ENCODE results near the gene PLEKHA1. TPM values are rescaled to one million over a fixed set of nuclear protein-coding genes. Genes with fewer than 3 reads are reported as not detected.

PLEKHA1 gene
- total RNA-seq, 1 experiment from 2014 or later: 18.9 TPM

DNA sequence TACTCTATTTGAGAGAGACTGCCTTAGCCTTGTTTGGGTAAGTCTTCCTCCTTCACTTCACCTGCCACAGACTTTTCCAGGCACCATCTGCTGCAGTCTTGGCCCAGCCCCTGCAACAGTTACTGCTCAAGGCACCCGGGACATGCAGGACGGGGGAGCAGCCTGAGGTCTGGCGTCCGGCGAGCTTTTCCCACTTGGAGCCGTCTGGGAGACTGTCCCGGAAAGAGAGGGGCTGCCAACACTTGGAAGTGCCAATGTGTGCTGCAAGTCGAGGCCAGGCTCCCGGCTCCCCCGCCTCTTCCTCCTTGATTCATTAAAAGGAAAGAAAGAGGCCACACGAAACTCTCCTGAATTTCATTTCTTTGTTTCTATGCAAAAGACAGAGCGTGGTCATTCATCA lies 100.6 kb downstream of the PLEKHA1 start:
- no peaks in the 10 kb centered on the region for H3K4me1 ChIP-seq (ENCODE audit: insufficient read depth, low read length, poor library complexity, severe bottlenecking)
- no peak overlapping the region for H3K4me3 ChIP-seq (ENCODE audit: low read depth, low read length, poor library complexity, severe bottlenecking)
- intact Hi-C loops (cut with micrococcal nuclease; ENCODE audit: unreplicated experiment): no loop called here
- ChIA-PET CTCF (no interaction called here), POLR2A (ENCODE audit: low non-redundant PET) (no interaction called here)
- no peaks in the 10 kb centered on the region for H3K36me3 ChIP-seq (ENCODE audit: insufficient read depth, low read length, poor library complexity, severe bottlenecking)
- TF ChIP-seq EZH2 (IDR thresholded peaks at IDR 0.05; ENCODE audit: borderline replicate concordance, low read depth, low read length, poor library complexity, severe bottlenecking): no peak
- TF ChIP-seq, protein P1, sequence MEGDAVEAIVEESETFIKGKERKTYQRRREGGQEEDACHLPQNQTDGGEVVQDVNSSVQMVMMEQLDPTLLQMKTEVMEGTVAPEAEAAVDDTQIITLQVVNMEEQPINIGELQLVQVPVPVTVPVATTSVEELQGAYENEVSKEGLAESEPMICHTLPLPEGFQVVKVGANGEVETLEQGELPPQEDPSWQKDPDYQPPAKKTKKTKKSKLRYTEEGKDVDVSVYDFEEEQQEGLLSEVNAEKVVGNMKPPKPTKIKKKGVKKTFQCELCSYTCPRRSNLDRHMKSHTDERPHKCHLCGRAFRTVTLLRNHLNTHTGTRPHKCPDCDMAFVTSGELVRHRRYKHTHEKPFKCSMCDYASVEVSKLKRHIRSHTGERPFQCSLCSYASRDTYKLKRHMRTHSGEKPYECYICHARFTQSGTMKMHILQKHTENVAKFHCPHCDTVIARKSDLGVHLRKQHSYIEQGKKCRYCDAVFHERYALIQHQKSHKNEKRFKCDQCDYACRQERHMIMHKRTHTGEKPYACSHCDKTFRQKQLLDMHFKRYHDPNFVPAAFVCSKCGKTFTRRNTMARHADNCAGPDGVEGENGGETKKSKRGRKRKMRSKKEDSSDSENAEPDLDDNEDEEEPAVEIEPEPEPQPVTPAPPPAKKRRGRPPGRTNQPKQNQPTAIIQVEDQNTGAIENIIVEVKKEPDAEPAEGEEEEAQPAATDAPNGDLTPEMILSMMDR (conservative IDR thresholded peaks at IDR 0.05; ENCODE audit: low read depth, low read length): no peak
- H3K9me3 ChIP-seq (ENCODE audit: low read depth, low read length, poor library complexity, severe bottlenecking): no peaks in the 10 kb centered on the region
- BruUV-seq (replicated peaks): no TSS peak
- no peak overlapping the region for H3K27ac ChIP-seq (ENCODE audit: low read depth, low read length, poor library complexity, severe bottlenecking)
- DNase-seq (ENCODE audit: low spot score): no peak
- no peaks in the 10 kb centered on the region for H3K27me3 ChIP-seq (replicated peaks; ENCODE audit: insufficient read depth, low read depth, low read length, poor library complexity)

DNA sequence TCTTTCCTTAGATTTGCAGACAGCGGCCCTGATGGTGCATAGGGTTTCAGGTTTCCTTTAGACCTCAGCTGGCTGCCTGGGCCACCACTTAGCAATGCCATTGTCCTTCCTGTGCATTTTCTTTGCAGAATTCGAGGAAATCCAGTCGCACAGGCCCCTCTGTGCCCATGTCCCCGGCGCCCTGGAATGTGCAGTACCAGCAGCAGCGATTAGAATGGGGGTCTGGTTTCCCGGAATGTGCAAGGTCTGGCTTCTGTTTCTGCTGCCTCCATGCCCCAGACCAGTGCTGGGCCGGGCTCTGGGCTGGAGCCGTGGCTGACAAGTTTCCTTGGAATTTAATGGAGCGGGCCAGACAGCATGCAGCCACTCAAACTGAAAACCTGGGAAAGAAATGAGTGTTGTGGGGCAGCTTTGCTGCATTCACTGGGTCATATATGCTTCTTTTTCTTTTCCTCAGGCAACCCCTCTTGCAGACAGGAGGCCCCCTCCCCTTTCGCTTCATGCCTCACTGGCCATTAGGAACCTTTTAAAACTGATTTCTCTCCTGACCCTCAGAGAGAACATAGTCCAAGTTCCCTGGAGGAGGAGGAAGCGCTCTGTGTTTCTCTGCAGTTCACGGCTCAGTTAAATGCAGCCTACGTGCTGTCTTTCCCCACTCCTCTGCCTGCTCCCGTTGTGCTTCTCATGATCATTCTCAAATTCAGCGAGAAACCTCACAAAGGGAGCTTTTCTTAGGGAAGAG lies 101.3 kb downstream of the PLEKHA1 start:
- H3K9me3 ChIP-seq (ENCODE audit: low read depth, low read length, poor library complexity, severe bottlenecking): no peaks in the 10 kb centered on the region
- DNase-seq (ENCODE audit: low spot score): no peak
- H3K36me3 ChIP-seq (ENCODE audit: insufficient read depth, low read length, poor library complexity, severe bottlenecking): no peaks in the 10 kb centered on the region
- no peak for TF ChIP-seq EZH2 (IDR thresholded peaks at IDR 0.05; ENCODE audit: borderline replicate concordance, low read depth, low read length, poor library complexity, severe bottlenecking)
- intact Hi-C loops (cut with micrococcal nuclease; ENCODE audit: unreplicated experiment): no loop called here
- H3K27me3 ChIP-seq (replicated peaks; ENCODE audit: insufficient read depth, low read depth, low read length, poor library complexity): no peaks in the 10 kb centered on the region
- ChIA-PET CTCF (no interaction called here), POLR2A (ENCODE audit: low non-redundant PET) (no interaction called here)
- BruUV-seq (replicated peaks): no TSS peak
- no peak overlapping the region for H3K27ac ChIP-seq (ENCODE audit: low read depth, low read length, poor library complexity, severe bottlenecking)
- no peaks in the 10 kb centered on the region for H3K4me1 ChIP-seq (ENCODE audit: insufficient read depth, low read length, poor library complexity, severe bottlenecking)
- no peak overlapping the region for H3K4me3 ChIP-seq (ENCODE audit: low read depth, low read length, poor library complexity, severe bottlenecking)

DNA sequence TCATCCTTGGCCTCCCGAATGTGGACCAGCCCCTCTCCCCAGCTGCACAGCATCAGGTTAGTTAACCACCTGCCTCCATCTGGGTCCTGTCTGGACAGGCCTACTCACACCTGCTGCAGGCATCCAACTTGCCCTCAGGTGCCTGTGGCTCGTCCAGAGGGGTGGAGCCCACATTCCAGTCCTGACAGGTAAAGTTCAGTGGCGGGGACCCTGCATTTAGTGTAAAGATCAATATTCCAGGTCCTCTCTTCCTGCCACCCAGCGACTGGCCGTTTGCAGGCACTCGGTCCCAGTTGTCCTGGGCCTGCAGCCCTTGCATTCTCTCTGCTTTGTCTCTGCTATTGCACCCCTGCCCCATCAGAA lies 101.8 kb downstream of the PLEKHA1 start:
- TF ChIP-seq, protein P1 (conservative IDR thresholded peaks at IDR 0.05; ENCODE audit: low read depth, low read length): no peak
- no peak for DNase-seq (ENCODE audit: low spot score)
- Histone ChIP-seq H3K27ac (ENCODE audit: low read depth, low read length, poor library complexity, severe bottlenecking) (no peak overlapping the region), H3K36me3 (ENCODE audit: insufficient read depth, low read length, poor library complexity, severe bottlenecking) (no peaks in the 10 kb centered on the region), H3K4me1 (ENCODE audit: insufficient read depth, low read length, poor library complexity, severe bottlenecking) (no peaks in the 10 kb centered on the region), H3K4me3 (ENCODE audit: low read depth, low read length, poor library complexity, severe bottlenecking) (no peak overlapping the region), H3K27me3 (replicated peaks; ENCODE audit: insufficient read depth, low read depth, low read length, poor library complexity) (no peaks in the 10 kb centered on the region), H3K9me3 (ENCODE audit: low read depth, low read length, poor library complexity, severe bottlenecking) (no peaks in the 10 kb centered on the region)
- POLR2A ChIA-PET (ENCODE audit: low non-redundant PET): no interaction called here
- CTCF ChIA-PET: no interaction called here
- intact Hi-C loops (cut with micrococcal nuclease; ENCODE audit: unreplicated experiment): no loop called here
- BruUV-seq (replicated peaks): no TSS peak

DNA sequence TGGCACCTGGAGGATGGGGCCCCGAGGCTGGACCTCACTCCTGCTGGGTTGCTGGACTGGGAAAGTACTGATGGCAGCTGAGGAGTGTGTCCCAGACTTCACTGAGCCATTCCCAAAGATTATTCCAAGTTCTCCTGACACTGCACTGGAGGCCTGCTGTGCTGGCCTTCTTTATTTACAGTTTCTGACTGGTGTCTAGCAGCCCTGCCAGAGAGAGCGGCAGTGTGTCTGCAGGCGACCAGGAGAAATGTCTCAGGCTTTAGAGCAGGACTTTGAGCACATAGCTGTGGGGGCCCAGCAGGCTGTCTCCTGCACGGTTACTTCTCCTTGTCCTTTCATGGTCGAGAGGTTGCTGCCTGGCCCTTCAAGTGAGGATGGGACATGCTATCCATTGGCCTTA lies 102.9 kb downstream of the PLEKHA1 start:
- H3K4me3 ChIP-seq (ENCODE audit: low read depth, low read length, poor library complexity, severe bottlenecking): no peak overlapping the region
- no peak for TF ChIP-seq EZH2 (IDR thresholded peaks at IDR 0.05; ENCODE audit: borderline replicate concordance, low read depth, low read length, poor library complexity, severe bottlenecking)
- TF ChIP-seq, protein P1 (conservative IDR thresholded peaks at IDR 0.05; ENCODE audit: low read depth, low read length): no peak
- no peaks in the 10 kb centered on the region for H3K36me3 ChIP-seq (ENCODE audit: insufficient read depth, low read length, poor library complexity, severe bottlenecking)
- intact Hi-C loops (cut with micrococcal nuclease; ENCODE audit: unreplicated experiment): no loop called here
- no TSS peak for BruUV-seq (replicated peaks)
- POLR2A ChIA-PET (ENCODE audit: low non-redundant PET): no interaction called here
- no peak for DNase-seq (ENCODE audit: low spot score)
- H3K4me1 ChIP-seq (ENCODE audit: insufficient read depth, low read length, poor library complexity, severe bottlenecking): no peaks in the 10 kb centered on the region
- no peaks in the 10 kb centered on the region for H3K9me3 ChIP-seq (ENCODE audit: low read depth, low read length, poor library complexity, severe bottlenecking)
- no peak overlapping the region for H3K27ac ChIP-seq (ENCODE audit: low read depth, low read length, poor library complexity, severe bottlenecking)
- H3K27me3 ChIP-seq (replicated peaks; ENCODE audit: insufficient read depth, low read depth, low read length, poor library complexity): no peaks in the 10 kb centered on the region
- CTCF ChIA-PET: no interaction called here

Data from A673 (cell line).